H9 (cell line): ENCODE results near the gene SMC4. TPM values are rescaled to one million over a fixed set of nuclear protein-coding genes. Genes with fewer than 3 reads are reported as not detected.

Experiments used
- DNase-seq: peaks from one replicate; pipeline ENCODE4 v3.0.0-alpha.2; 2017
- H2AFZ ChIP-seq: one replicate; pipeline ENCODE4 v1.6.1; 2013; ENCODE audit warnings: mild to moderate bottlenecking, low read length, control low read depth, moderate library complexity
- H2AK5ac ChIP-seq: 2 replicates; pipeline ENCODE4 v1.6.1; 2013; ENCODE audit warnings: low read length, control low read depth, mixed read lengths; ENCODE audit not compliant: insufficient read length
- H2BK120ac ChIP-seq: one replicate; pipeline ENCODE4 v1.6.1; 2013; ENCODE audit warnings: low read depth, mild to moderate bottlenecking, low read length, control low read depth, inconsistent platforms; ENCODE audit not compliant: poor library complexity, severe bottlenecking
- H2BK12ac ChIP-seq: 2 replicates; pipeline ENCODE4 v1.6.1; 2013; ENCODE audit warnings: low read length, control low read depth, mixed read lengths, low read depth; ENCODE audit not compliant: insufficient read length
- H2BK15ac ChIP-seq: 2 replicates; pipeline ENCODE4 v1.6.1; 2013; ENCODE audit warnings: low read depth, low read length, control low read depth
- H2BK20ac ChIP-seq: one replicate; pipeline ENCODE4 v1.6.1; 2013; ENCODE audit warnings: low read depth, mild to moderate bottlenecking, low read length, control low read depth, inconsistent platforms; ENCODE audit not compliant: poor library complexity, severe bottlenecking
- H2BK5ac ChIP-seq: 2 replicates; pipeline ENCODE4 v1.6.1; 2013; ENCODE audit warnings: low read length, control low read depth, mixed read lengths; ENCODE audit not compliant: insufficient read length
- H3K14ac ChIP-seq: 2 replicates; pipeline ENCODE4 v1.6.1; 2013; ENCODE audit warnings: low read length, control low read depth; ENCODE audit not compliant: insufficient read depth
- H3K18ac ChIP-seq: 2 replicates; pipeline ENCODE4 v1.6.1; 2013; ENCODE audit warnings: low read depth, mild to moderate bottlenecking, mixed read lengths, low read length, control low read depth; ENCODE audit not compliant: insufficient read length
- H3K23ac ChIP-seq: 2 replicates; pipeline ENCODE4 v1.6.1; 2013; ENCODE audit warnings: low read length, control low read depth, mixed read lengths, low read depth; ENCODE audit not compliant: insufficient read length
- H3K23me2 ChIP-seq: 2 replicates; pipeline ENCODE4 v1.6.1; 2013; ENCODE audit warnings: low read depth, mild to moderate bottlenecking, mixed read lengths, low read length, control low read depth; ENCODE audit not compliant: insufficient read length, poor library complexity, severe bottlenecking
- H3K27ac ChIP-seq: 2 replicates; pipeline ENCODE4 v1.5.1; 2013; ENCODE audit warnings: low read length, control low read depth, mixed read lengths, low read depth; ENCODE audit not compliant: insufficient read length
- H3K27me3 ChIP-seq: 2 replicates; pipeline ENCODE4 v1.6.1; 2013; ENCODE audit warnings: low read length, control low read depth, inconsistent platforms; ENCODE audit not compliant: insufficient read depth
- H3K4ac ChIP-seq: 2 replicates; pipeline ENCODE4 v1.6.1; 2013; ENCODE audit warnings: low read depth, mild to moderate bottlenecking, control low read depth, inconsistent platforms, low read length, moderate library complexity
- H3K4me1 ChIP-seq: 2 replicates; pipeline ENCODE4 v1.6.1; 2013; ENCODE audit warnings: low read length, control low read depth, inconsistent platforms; ENCODE audit not compliant: insufficient read depth
- H3K4me2 ChIP-seq: 2 replicates; pipeline ENCODE4 v1.6.1; 2013; ENCODE audit warnings: low read length, control low read depth, mixed read lengths; ENCODE audit not compliant: insufficient read length, insufficient read depth
- H3K56ac ChIP-seq: 2 replicates; pipeline ENCODE4 v1.6.1; 2013; ENCODE audit warnings: low read depth, mild to moderate bottlenecking, mixed read lengths, low read length, control low read depth; ENCODE audit not compliant: insufficient read length
- H3K79me1 ChIP-seq: 2 replicates; pipeline ENCODE4 v1.6.1; 2013; ENCODE audit warnings: low read depth, mild to moderate bottlenecking, moderate library complexity, low read length, control low read depth, inconsistent platforms; ENCODE audit not compliant: insufficient read depth, poor library complexity, severe bottlenecking
- H3K79me2 ChIP-seq: 2 replicates; pipeline ENCODE4 v1.6.1; 2013; ENCODE audit warnings: low read length, control low read depth, inconsistent platforms; ENCODE audit not compliant: insufficient read depth
- H3K9ac ChIP-seq: 2 replicates; pipeline ENCODE4 v1.6.1; 2013; ENCODE audit warnings: low read length, control low read depth, mixed read lengths; ENCODE audit not compliant: insufficient read length; ENCODE audit errors: extremely low read depth
- H3K9me3 ChIP-seq: one replicate; pipeline ENCODE4 v1.6.1; 2013; ENCODE audit warnings: low read depth, low read length, inconsistent platforms; ENCODE audit not compliant: control insufficient read depth
- H3T11ph ChIP-seq: one replicate; pipeline ENCODE4 v1.6.1; 2013; ENCODE audit warnings: mild to moderate bottlenecking, low read length, control low read depth, inconsistent platforms
- H4K20me1 ChIP-seq: one replicate; pipeline ENCODE4 v1.6.1; 2013; ENCODE audit not compliant: control insufficient read depth, insufficient read length, insufficient read depth
- H4K5ac ChIP-seq: 2 replicates; pipeline ENCODE4 v1.6.1; 2013; ENCODE audit warnings: low read depth, mild to moderate bottlenecking, mixed read lengths, low read length, control low read depth; ENCODE audit not compliant: insufficient read length
- H4K8ac ChIP-seq: replicated peaks from 2 replicates; pipeline ENCODE4 v1.6.1; 2013; ENCODE audit warnings: low read length, control low read depth, mixed read lengths, low read depth; ENCODE audit not compliant: insufficient read length
- H4K91ac ChIP-seq: 2 replicates; pipeline ENCODE4 v1.6.1; 2013; ENCODE audit warnings: low read depth, mild to moderate bottlenecking, moderate library complexity, mixed read lengths, low read length, control low read depth; ENCODE audit not compliant: insufficient read length
- H3K27ac Mint-ChIP-seq, 3 experiments: 2 replicates in 2 of 3; 3 replicates in 1 of 3; pipeline ENCODE4 v1.8.0; 2020 to 2021; ENCODE audit warnings: mixed read lengths in 3 of 3, mild to moderate bottlenecking in 1 of 3, moderate library complexity in 1 of 3
- H3K27me3 Mint-ChIP-seq: 2 replicates; pipeline ENCODE4 v1.8.0; 2021; ENCODE audit warnings: low read depth, mild to moderate bottlenecking, moderate library complexity, mixed read lengths
- H3K36me3 Mint-ChIP-seq, 3 experiments: 2 replicates in 2 of 3; 3 replicates in 1 of 3; pipeline ENCODE4 v1.8.0; 2020 to 2021; ENCODE audit warnings: low read depth in 3 of 3, mixed read lengths in 3 of 3; ENCODE audit not compliant: insufficient read depth in 1 of 3
- H3K4me1 Mint-ChIP-seq, 2 experiments: 2 replicates each; pipeline ENCODE4 v1.8.0; 2020; ENCODE audit warnings: mixed read lengths in 2 of 2
- H3K4me3 Mint-ChIP-seq, 2 experiments: 2 replicates in 1 of 2; 3 replicates in 1 of 2; pipeline ENCODE4 v1.8.0; 2020 to 2021; ENCODE audit warnings: mild to moderate bottlenecking in 2 of 2, mixed read lengths in 2 of 2, moderate library complexity in 1 of 2
- H3K9me3 Mint-ChIP-seq, 2 experiments: 2 replicates in 1 of 2; 3 replicates in 1 of 2; pipeline ENCODE4 v1.8.0; 2020; ENCODE audit warnings: mild to moderate bottlenecking in 2 of 2, mixed read lengths in 2 of 2, moderate library complexity in 1 of 2
- WGBS: extraction: QIAGEN DNeasy Blood & Tissue Kit; methylation state at CpG from one replicate; pipeline ENCODE4 v1.1.7; 2013; ENCODE audit warnings: missing lambda C conversion rate, low lambda C conversion rate, mixed read lengths; ENCODE audit not compliant: insufficient read length; ENCODE audit errors: extremely low coverage; 5-methylcytosine and 5-hydroxymethylcytosine counted together
- total RNA-seq: library from RNA; stranded (reverse); gene quantifications from 2 replicates; pipeline ENCODE4 v1.2.1, GENCODE V29; 2021
- TF ChIP-seq, protein P1 (sequence below): fragments of 200-600 bp; sonication (generic); conservative IDR thresholded peaks from 3 replicates; pipeline ENCODE4 v1.8.0; 2021; ENCODE audit warnings: antibody characterized with exemption, mild to moderate bottlenecking

Gene SMC4
- total RNA-seq, 1 experiment from 2014 or later: 130 TPM

DNA sequence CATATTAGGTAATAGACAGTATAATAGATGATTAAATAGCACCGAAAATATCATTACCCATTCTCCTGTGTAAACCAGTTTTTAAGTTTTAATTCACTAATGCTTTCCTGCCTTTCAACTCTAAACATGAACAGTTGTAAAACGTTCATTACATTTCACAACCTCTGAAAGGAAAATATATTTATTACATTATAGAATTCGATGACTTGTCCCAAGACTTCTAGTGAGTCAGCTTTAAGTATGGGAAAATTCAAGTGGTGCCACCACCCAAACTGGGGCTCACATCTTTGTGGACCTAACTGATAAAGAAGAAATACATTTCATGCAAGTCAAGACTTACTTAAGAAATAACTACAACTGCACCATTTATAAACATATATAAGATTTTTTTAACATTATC, 48.1 kb downstream of the SMC4 start:
- Histone ChIP-seq H3T11ph (no peak overlapping the region), H4K8ac (no peak overlapping the region), H2BK5ac (no peak overlapping the region), H4K20me1 (no peaks in the 10 kb centered on the region), H2BK12ac (no peak overlapping the region), H4K91ac (no peak overlapping the region), H3K27me3 (no peaks in the 10 kb centered on the region), H2AK5ac (no peak overlapping the region), H2AFZ (no peak overlapping the region), H2BK120ac (no peak overlapping the region), H3K27ac (no peak overlapping the region), H3K4ac (no peak overlapping the region), H3K4me1 (no peaks in the 10 kb centered on the region), H3K23me2 (peaks cover 8% of the 10 kb centered on the region), H3K23ac (no peak overlapping the region), H3K18ac (no peak overlapping the region), H3K79me2 (peaks cover 30% of the 10 kb centered on the region; the same call in 1 of the 2 replicates), H3K79me1 (no peaks in the 10 kb centered on the region), H3K56ac (no peak overlapping the region), H3K4me2 (no peak overlapping the region), H3K14ac (no peak overlapping the region), H4K5ac (no peak overlapping the region), H3K9me3 (no peaks in the 10 kb centered on the region), H2BK15ac (no peak overlapping the region), H2BK20ac (no peak overlapping the region), H3K9ac (no peak overlapping the region)
- H3K4me3 Mint-ChIP-seq: peak overlapping the region; percentile 96 to 97
- H3K27me3 Mint-ChIP-seq: no peaks in the 10 kb centered on the region; the same call in 1 of the 2 replicates
- no peak for DNase-seq
- H3K4me1 Mint-ChIP-seq: peaks cover 21 to 33% of the 10 kb centered on the region in 2 experiments
- TF ChIP-seq, protein P1, sequence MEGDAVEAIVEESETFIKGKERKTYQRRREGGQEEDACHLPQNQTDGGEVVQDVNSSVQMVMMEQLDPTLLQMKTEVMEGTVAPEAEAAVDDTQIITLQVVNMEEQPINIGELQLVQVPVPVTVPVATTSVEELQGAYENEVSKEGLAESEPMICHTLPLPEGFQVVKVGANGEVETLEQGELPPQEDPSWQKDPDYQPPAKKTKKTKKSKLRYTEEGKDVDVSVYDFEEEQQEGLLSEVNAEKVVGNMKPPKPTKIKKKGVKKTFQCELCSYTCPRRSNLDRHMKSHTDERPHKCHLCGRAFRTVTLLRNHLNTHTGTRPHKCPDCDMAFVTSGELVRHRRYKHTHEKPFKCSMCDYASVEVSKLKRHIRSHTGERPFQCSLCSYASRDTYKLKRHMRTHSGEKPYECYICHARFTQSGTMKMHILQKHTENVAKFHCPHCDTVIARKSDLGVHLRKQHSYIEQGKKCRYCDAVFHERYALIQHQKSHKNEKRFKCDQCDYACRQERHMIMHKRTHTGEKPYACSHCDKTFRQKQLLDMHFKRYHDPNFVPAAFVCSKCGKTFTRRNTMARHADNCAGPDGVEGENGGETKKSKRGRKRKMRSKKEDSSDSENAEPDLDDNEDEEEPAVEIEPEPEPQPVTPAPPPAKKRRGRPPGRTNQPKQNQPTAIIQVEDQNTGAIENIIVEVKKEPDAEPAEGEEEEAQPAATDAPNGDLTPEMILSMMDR: no peak
- peaks cover 0 to 14% of the 10 kb centered on the region in 2 experiments; a peak in 2 of 5 replicates for H3K9me3 Mint-ChIP-seq
- no peak overlapping the region for H3K27ac Mint-ChIP-seq
- H3K36me3 Mint-ChIP-seq: peaks cover 39 to 56% (median 41%) of the 10 kb centered on the region in 3 experiments
- no CpG with 5 or more reads among the region's 3 CpGs for WGBS
